NCI-H2227 (cell line): Measurements from ENCODE around the gene PIP4K2A.
"Not testable (repeated sequence)": the region's sequence is repeated elsewhere in the genome, so short reads cannot be mapped to it uniquely, and the experiment has no call there.

Experiments
- DNase-seq: peaks from one replicate; lab custom pipeline; 2025; ENCODE audit not compliant: unreplicated experiment; lab: John Stamatoyannopoulos, UW

The PIP4K2A gene

DNA sequence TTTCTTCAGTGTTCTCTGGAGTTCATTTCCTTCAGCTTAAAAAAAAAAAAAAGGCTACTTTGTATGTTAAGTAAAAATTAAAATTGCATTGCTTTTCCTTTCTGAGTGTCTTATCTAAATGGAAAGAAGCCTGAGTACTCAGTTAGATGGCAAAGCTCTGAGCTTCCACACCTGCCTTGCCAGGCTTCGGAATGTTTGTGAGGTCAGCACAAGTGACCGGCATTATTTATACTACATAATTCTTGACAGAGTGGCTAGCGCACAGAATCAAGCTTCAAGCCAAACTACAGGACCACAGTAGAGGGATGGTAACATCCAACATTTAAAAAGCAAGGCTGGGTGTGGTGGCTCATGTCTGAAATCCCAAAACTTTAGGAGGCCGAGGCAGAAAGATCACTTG lies 17.3 kb downstream of the PIP4K2A start:
- no peak for DNase-seq

DNA sequence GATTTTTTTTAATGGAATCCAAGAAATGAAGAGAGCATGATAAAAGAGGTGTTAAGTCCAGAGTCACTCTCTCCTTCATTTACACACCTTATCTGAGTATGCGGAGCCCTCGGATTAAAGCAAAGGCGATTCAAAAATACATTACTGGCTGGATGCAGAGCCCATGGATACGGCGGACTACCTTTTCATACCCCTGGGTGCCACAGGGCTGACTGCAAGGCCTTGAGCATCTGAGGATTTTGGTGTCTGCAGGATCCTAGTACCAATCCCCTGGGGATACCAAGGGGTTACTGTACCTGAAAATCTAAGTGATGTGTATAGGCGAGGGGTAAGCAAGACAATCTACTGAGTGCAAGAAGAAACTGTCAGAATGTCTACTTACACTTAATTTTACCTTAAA lies 20.5 kb downstream of the PIP4K2A start:
- no peak for DNase-seq

DNA sequence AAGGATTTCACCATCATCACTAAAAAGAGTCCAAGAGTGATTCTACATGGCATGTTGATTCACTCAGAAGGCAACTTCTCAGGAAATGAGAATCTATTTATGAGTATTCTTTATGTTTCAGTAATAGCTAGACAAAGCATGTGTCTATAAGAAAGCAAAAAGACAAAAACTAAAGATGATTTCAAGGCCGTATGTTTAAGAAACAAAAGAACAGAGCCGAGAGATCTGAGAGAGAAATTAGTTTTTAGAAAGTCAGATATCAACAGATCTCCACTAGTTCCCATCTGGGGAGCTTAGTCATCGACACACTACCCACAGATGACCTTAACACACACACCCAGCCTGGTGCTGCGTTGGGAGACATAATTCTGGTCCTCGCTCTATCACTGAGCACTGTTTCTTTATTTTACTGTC lies 21.0 kb downstream of the PIP4K2A start:
- DNase-seq: no peak

DNA sequence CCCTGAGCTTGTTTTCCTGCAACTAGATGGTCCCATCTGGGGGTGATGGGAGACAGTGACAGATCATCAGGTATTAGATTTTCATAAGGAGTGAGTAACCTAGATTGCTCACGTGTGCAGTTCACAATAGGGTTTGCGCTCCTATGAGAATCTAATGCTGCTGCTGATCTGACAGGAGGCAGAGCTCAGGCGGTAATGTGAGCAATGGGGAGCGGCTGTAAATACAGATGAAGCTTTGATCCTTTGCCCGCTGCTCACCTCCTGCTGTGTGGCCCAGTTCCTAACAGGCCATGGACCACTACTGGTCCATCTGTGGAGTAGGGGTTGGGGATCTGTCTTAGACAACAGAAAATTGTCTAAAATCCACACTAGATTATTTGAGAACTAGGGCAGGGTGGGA lies 22.3 kb downstream of the PIP4K2A start:
- DNase-seq: not testable (repeated sequence)

DNA sequence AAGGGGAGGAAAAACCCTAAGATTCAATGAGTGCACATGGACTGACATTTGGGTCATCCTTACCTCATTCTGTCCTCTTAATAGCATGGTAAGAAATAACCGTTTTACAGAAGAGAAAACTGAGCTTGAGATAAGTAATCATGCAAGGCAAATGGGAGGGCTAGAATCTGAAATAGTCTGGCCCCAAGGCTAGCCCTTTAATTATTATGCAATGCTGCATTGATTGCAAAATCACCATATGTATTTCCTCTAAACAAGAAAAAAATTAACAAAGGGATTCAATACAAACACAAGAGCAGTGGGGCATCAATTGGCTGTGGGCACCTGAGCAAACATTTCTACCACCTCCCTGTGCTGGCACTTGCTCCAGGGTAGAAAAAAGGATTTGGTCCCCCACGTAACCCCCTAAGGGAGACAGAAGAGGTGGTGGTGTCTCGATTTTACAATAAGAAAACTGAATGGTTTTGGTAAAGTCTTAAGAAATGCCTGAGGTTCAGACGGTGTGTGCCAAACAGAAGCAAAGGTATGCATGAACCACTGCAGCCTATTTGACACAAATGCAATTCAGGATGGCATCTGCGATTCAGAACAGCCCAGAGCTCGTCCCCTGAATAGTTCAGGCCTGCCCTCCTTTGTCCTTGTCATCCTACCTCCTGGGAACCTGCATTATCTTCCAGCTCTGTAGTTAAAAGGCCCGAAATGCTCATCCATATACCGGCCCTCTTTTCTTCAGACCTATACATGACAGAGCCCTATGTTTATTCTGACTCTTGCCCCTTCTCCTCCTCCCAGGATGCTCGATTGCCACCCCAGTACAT lies 23.6 kb downstream of the PIP4K2A start:
- DNase-seq: no peak

DNA sequence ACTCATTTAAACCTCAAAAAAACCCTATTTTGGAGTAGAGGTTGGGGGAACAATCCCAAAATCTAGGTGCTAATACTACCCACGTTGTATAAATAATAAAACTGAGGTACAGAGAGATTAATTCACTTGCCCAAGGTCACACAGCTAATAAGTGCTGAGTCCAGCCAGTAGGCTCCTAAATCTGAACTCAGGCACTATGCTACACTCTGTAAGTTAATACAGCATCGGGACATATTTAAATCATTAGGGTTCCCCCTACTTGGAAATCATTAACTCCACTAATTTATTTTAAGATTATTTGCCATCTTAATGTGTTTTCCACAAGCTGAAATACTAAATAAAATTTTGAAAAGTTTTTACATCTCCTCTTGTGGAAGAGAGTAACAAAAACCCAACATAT lies 24.2 kb downstream of the PIP4K2A start:
- no peak for DNase-seq

DNA sequence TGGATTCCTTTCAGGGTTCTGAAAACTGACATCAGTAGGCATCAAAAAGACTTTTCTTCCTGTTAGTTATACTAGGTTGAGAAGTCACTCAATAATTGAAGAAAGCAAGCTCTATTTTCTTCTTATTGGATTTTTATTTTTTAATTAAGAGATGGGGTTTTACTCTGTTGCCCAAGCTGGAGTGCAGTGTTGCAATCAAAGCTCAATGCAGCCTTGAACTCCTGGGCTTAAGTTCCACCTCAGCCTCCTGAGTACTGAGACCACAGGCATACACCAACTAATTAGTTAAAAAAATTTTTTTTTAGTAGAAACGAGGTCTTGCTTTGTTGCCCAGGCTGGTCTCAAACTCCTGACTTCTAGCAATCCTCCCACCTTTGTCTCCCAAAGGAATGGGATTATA lies 28.0 kb downstream of the PIP4K2A start:
- DNase-seq: no peak

DNA sequence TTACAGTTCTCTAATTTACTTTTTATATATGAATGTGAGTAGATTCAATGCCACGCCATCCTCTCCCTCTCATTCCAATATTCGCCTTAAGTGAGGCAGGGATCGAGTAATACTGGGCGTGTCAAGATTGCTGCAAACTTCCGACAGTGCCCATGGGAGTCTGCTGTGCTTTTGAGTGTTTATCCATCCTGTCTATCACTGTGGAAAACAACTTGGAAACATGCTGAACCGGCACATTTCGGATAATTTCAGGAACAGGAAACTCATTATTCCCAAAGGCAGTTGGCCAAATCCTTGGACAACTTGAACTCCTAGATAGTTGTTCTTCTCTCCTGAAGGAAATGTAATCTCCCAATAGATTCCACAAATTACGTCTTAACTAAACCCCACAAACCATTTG lies 28.5 kb downstream of the PIP4K2A start:
- DNase-seq: no peak

DNA sequence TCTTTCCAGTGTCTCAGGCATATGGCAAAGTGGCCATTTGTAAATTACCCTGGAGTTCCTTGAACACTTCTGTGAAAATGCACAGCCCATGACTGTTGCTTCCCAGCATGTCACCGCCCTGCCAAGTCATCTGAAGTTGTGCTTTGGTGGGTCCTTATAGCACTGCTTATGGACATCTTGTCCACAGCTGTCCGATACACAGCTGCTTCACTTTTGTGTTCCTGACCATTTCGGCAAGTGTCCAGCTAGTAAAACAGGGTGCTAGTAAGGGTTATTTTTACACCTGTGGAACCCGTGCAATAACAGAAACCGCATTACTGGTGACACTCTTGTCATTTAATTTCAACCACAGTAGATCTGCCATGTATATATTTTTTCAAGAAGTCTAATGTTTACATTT lies 29.7 kb downstream of the PIP4K2A start:
- no peak for DNase-seq

DNA sequence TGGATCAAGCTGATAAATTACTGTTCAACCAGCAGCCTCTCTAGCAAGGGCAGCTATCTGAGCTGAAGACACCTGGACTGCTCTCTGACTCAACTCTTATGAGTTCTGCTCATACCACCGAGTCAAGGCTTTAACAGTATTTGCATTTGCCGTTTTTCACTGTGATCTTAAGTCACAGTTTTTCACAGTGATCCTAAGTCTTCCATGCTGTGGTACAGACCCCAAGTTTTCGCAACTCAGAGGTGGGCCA lies 31.3 kb downstream of the PIP4K2A start:
- no peak for DNase-seq

DNA sequence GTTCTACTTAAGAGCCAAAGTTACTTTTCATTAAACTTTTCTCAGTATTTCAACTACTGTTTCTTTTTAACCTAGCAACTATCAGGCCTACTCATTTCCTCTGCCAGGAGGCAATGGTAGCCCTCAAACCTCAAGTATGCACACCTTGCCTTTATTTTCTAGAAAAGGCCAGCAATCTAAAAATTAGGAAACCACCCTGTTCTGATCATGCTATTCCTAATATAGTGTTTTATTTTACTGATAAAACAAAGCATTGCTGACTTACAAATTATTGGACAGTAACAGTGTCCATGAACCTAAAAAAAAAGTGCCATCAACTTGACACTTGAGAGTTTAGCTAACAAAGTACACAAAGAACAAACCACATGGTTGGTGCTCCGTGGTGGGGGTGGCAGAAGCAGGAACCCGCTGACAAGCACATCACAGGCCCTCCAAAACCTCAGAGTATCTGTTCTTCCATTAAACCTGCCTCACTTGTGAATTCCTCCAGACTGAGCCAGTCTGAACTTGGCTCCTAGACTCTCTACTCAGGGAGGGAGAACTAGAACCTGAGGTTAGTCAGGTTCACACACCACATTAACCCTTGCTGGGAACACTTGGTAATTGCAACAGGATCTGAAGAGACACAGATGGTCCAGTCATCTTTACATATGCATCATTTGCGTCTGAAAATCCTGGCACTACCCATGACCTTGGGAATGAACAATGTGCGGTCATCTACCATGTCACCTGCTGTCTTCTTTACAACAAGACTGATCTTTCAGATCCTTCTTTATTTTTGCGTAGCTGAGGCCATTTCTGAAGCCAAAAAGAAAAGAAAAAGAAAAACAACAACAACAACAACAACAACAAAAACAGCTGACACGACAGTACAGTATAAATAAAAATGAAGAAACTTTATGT lies 31.9 kb downstream of the PIP4K2A start:
- DNase-seq: no peak

DNA sequence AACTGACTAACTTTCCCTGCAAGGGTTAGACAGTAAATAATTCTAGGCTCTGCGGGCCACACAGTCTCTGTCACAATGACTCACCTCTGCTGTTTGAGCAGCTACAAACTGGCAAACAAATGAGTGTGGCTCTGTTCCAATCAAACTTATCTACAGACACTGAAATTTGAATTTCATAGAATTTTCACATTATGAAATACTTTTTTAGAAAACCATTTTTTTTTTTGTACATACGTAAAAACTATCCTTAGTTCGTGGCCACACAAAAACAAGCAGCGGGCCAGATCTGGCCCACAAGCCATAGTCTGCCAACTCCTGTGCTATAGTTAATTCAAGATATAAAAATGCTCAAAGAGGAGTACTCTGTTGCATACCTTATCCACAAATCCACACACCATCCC lies 32.6 kb downstream of the PIP4K2A start:
- no peak for DNase-seq

DNA sequence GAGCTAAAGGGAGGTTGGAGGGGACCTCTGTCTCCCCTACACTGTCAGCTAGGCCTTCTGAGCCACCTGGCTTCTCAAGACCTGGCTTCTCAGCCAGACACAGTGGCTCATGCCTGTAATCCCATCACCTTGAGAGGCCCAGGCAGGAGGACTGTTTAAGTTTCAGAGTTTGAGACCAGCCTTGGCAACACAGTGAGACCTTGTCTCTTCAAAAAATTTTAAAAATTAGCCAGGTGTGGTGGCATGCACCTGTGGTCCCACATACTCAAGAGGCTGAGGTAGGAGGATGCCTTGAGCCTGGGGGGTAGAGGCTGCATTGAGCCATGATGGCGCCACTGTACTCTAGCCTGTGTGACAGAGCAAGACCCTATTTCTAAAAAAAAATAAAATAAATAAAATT lies 33.1 kb downstream of the PIP4K2A start:
- no peak for DNase-seq

DNA sequence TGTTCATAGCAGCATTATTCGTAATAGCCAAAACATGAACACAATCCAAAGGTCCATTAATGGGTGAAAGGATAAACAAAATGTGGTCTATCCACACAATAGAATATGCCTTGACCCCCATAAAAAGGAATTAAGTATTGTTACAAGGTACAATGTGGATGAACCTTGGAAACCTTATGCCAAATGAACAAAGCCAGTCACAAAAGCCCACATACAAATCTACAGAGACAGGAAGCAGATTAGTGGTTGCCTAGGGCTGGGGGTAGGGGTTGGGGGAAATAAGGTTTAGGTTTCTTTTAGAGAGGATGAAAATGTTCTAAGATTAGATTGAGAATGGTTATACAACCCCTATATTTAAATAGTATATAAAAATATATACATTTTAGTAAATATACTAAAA lies 34.8 kb downstream of the PIP4K2A start:
- no peak for DNase-seq

DNA sequence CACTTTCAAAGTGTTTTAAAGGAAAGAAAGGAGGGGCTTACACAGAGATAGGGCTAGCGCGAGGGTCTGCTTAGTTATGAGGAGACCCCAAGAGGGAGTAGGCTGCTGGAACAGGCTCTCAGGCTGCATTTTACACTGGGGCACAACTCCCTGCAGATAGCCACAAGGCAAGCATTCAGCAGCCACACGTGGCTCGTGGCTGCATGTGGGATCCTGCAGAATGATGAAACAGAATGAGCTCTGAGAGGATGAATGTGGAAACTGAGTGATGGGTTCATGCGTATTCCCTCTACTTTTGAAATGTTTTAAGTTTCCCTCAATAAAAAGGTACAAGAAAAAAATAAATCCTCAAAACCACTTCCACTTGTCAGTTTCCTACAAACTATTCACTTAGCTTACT lies 37.0 kb downstream of the PIP4K2A start:
- DNase-seq: no peak

DNA sequence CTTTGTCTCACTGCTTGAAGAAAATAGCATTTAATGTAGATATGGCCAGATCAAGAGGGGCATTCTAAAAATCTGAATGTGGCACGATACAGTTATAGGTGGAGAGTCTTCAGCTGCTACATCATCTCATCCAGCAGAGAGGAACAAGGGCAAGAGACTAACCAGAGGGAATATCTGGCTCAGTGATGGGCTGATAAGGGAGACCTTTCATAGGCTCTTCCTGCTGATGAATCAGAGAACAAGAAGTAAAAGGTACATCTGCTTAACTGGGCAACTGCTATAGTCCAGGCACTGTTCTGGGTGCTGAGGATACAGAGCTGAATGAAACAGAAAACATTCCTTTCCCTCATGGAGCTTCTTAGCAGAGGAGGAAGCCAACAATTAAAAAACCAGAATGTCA lies 37.9 kb downstream of the PIP4K2A start:
- DNase-seq: no peak

DNA sequence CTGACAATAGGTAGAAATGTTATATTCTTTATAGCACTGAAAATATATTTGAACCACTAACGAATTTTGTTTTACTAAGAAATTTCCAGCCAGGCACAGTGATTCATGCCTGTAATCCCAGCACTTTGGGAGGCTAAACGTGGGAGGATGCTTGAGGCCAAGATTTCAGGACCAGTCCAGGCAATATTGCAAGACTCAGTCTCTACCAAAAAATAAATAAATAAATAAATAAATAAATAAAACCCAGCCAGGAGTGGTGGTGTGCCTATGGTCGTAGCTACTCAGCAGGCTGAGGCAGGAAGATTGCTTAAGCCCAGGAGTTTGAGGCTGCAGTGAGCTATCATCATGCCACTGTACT lies 39.8 kb downstream of the PIP4K2A start:
- no peak for DNase-seq

DNA sequence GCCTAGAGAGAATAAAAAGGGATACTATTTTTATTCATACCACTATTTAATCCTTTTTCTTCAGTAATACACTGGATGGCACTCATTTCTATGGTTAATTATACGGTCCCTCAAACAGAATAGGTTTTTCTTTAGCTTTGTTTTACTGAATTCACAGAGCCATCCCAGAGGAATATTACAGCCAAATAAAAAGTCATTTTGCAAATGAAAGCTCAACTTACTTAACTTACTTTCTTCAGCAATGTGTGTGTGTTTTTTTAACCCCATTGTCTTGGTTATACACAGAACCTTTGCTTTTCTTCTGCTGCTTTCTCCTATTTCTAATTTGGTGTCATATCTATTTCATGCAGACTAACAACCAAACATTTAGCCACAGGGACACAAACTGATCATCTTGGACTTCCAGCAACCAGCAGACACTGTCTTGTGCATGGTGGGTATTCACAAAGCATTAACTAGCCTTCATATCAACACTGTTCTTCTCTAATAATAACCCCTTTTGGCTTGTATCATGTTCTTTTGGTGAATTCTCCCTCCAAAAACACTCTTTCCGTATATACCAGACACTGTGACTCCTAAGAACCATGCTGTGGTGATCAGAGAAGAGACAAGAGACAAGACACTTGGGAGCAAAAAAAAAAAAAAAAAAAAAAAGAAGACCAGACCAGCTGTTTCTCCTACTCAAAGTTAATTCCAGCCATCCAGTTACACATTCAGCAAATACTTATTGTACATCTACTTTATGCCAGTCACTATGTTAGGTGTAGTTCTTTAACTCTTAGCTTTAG lies 40.4 kb downstream of the PIP4K2A start:
- DNase-seq: no peak

DNA sequence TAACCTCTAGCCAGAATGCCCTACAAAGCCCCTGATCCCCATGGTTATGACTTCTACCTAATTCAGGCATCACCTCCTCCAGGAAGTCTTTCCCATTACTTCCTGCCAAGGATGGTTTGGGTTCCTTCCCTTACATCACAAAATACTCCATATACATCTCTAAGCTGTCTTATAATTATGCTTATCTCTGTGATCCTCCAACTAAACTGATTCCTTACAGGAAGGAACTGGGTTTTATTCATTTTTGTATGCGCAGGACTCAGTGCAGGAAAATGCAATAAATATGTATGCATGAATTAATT lies 41.3 kb downstream of the PIP4K2A start:
- no peak for DNase-seq

DNA sequence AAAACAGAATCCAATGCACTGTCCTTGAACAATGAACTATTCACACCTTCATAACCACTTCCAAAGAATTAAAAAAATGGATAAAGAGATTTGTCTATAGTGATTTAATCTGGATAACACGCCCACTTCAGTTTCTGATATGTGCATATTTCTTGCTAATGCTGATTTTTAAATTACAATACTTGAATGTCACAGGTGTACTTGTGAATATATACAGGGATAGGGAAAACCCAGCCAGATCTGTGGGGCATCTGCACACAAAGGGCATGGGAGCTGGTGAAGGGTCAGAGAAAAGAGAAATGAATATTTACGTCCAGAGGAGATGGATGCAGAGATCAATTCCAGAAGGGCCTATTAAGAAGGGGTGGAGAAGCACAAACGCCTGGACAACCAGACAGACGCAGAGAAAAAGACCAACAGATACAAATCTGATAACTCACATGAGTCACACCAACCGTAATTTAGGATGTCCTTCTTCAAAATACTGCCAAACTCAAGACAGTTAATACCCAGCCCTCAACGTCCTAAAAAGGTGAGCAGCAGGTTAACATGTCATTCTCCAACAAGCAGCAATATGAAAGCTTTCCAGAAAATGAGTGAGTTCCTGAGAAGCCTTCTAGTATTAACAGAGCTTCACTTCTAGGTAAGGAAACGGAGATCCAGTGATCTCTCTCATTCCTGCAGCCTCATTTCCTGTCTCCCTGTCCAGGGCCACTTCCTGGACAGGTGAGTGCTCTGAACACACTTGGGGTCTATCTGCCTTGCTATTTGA lies 41.9 kb downstream of the PIP4K2A start:
- DNase-seq: no peak

DNA sequence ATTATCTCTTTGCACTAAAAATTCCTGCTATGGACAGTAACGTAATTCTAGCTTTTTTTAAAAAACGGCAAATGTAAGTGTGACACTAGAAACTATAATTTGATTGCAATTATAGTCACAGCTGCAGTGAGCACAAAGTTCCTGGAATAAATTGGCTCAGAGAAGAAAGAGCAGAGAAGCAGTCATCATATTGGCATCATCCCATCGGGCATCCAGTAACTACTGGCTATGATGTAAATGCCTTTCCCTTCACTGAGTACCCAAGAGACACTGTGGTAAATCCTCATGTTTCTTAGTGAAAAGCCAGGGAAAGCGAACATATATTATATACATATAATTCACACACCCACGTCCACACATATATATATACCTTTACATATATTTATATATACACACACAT lies 43.6 kb downstream of the PIP4K2A start:
- DNase-seq: no peak
